GM21528 (cell line): ENCODE data around the gene PRR15.

Experiments
- ATAC-seq: cut with Tn5 transposase; IDR thresholded peaks from one replicate; pipeline ENCODE4 v1.9.1; 2021; ENCODE audit warnings: mild to moderate bottlenecking, moderate library complexity; ENCODE audit not compliant: unreplicated experiment, low FRiP score

Gene PRR15

DNA sequence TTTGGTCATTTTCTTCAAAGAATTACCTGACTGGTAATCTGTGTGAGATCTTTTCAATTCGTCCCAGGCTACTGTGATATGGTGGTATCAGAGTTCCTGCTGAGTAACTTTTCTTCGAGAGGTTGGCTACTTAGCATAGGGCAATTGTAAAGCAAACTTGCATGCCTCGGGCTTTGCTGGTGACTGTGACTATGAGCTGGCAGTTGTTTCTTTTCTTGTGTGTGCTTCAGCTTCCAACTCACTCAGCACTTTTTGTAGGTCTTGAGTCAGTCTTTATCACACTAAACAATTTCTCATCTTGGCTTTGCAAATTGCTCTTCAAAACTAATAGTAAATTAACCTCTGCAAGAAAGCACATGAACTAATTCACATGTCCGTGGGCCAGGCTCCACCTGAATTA lies 44.3 kb downstream of the PRR15 start:
- no peak for ATAC-seq

DNA sequence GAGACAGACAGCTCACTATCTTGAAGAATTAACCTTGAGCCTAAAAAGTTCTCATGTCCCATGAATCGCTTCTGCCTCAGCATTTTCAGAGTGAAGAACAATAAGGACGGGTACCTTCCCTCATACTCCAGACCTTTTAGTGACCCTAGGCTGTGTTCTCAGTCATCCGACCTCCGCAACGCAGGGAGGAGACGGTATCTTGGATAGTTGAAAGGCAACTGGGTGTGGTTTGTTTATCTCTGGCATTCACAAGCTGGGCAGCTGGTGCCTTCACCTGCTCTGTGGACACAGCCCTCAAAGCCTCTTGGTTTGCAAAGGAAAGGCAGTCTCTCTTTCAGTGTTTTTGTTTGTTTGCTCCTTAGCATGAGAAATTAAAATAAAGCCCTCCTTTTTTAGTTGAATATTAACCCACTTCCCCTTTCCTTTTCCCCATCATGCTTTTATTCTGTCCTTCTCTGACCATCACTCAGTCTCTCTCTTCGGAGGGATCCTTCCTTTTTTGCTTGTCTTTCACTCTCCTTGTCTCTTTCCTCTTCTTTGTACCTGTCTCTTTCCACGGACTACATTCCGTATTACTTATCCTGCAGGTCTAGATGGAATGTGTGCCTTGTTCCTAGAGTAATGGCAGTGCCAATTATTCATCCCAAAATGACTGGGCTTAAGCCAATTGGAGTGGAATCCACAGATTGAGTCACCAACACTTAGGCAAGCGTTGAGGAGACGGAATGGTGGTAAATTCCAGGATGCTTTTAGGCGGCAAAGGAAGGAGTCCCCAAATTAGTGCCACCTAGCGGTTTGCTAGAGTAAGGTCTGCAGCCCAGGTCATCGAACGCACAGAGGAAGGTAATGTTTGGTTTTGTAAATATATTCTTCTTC lies 45.8 kb downstream of the PRR15 start:
- ATAC-seq: no peak

DNA sequence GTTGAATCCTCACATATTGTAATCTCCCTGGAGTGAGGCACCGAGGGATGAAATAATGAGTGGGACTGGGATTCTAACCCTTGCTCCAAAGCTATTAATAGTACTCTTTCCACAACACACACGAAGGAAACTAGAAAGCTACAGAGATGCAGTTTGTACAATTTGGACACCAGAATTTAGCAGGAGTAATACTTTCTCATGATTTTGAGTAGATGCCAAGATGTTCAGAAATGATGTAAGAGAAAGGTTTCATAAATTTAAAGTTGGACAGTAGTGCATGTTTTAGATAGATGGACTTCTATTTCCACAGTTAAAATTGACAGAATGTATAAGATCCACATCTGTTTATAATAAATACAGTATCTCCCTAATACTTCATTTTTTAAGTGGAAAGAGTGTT lies 46.5 kb downstream of the PRR15 start:
- ATAC-seq: no peak

DNA sequence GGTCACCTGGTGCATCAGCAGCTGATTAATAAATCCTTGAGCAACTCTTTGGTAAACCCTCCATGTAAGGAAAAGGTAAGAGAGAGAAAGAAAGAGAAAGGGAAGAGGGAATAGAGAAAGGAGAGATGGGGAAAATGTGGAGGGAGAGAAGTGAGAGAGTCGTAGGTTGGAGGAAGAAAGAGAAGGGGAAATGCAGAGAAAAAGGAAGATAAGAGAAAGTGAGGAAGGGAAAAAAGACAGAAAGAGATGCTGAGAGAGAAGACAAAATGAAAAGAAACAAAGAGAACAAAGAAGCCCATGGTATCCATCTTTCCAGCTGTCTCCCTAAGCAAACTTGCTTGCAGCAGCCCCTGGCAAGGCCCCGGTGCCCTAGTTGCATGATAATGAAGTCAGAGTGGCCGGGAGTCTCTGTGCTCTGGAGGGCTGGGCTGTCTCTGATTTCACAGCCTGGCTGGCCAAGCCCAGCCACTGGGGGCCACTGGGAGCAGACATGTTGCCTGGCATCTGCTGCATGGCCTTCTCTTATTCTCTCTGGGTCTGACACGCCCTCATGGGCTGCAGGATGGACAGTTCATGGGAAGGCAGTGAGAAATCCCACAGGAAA lies 48.4 kb downstream of the PRR15 start:
- ATAC-seq: no peak

DNA sequence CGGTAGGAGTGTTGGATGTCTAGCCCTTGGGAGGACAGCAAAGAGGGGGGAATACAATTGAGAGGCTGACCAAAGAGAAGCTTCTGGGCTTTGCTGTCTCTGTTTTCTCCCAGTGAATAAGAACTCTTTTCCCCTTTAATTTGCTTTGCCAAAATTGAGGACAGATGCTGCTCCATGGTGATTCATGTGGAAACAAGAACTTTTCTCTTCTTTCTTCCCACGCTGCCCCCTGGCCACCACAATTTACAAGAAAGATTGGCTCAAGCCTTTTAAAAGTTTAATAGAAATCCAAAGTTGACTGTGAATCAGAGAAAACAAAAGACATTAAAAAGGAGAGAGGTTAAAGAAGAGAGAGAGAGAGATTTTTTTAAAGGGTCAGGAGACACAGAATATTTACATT lies 49.0 kb downstream of the PRR15 start:
- ATAC-seq: no peak

DNA sequence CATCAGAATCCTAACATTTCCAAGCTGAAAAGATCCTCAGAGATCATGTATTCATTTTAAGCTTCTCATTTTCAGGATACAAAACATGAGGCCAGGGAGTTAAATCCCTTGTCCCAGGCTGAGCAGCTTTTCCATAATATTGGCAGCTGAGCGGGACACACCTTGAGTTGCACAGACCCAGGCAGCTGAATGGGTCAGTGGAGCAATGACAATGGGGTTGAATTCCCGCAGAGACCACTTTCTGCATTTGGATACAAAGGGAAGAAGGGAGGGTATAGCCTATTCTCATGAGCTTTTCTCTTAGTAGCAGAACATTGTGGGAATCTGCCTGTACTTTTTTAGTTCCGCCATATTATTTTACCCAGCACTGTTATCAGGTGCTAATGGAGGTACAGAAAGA lies 49.5 kb downstream of the PRR15 start:
- ATAC-seq: no peak

DNA sequence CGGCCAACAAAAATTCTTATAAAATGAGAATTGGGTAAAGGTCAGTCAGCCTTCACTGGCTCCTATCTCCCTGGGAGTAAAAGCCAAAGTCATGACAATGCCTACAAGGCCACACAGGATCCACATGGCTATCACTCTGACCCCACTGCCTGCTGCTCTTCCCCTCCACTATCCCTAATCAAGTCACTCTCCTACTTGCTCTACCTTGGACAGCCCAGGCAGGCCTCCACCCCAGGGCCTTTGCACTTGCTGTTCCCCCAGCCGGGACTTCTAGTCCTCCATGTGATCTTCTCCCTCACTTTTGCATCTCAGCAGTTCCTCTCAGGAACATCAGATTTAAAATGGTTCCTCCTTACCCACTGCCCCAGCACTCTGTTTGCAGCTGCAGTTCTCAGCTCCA lies 50.6 kb downstream of the PRR15 start:
- no peak for ATAC-seq
